Sigmoid colon (tissue), 7 donors: ENCODE data around the gene TMEM18. TPM values are rescaled to one million over a fixed set of nuclear protein-coding genes. Genes with fewer than 3 reads are reported as not detected.

Experiments
- DNase-seq: peaks from one replicate; pipeline ENCODE4 v3.0.0-alpha.2; 2019
- H3K27ac ChIP-seq, 4 donors: fragments of 200-600 bp; sonication (generic); one replicate each; pipeline ENCODE4 v1.5.1; 2016 to 2019; ENCODE audit warnings: mild to moderate bottlenecking in 1 of 4
- H3K27me3 ChIP-seq, 3 donors: fragments of 200-600 bp; sonication (generic); one replicate each; pipeline ENCODE4 v1.5.1; 2019; ENCODE audit warnings: mild to moderate bottlenecking in 1 of 3
- H3K36me3 ChIP-seq, 4 donors: fragments of 200-600 bp; sonication (generic); one replicate each; pipeline ENCODE4 v1.5.1; 2016 to 2019
- H3K4me1 ChIP-seq, 4 donors: fragments of 200-600 bp; sonication (generic); one replicate each; pipeline ENCODE4 v1.5.1; 2017 to 2019
- H3K4me3 ChIP-seq, 4 donors: fragments of 200-600 bp; sonication (generic); one replicate each; pipeline ENCODE4 v1.5.1; 2017 to 2019; ENCODE audit warnings: mild to moderate bottlenecking in 2 of 4, moderate library complexity in 1 of 4
- H3K9me3 ChIP-seq, 4 donors: fragments of 200-600 bp in 3 of 4; sonication (generic) in 3 of 4; one replicate each; pipeline versions ENCODE4 v1.5.1 to v1.6.1; 2013 to 2019
- EP300 ChIP-seq, 4 donors: sonication (generic); formaldehyde crosslinking; IDR thresholded peaks; one replicate each; pipeline ENCODE4 v1.6.1; 2017; ENCODE audit warnings: antibody characterized with exemption in 4 of 4
- POLR2A ChIP-seq, 2 donors: fragments of 450-650 bp; IDR thresholded peaks; one replicate each; pipeline ENCODE4 v1.6.1; 2016; ENCODE audit warnings: antibody characterized with exemption in 2 of 2, mild to moderate bottlenecking in 2 of 2, moderate library complexity in 2 of 2
- POLR2AphosphoS5 ChIP-seq, 4 donors: sonication (generic); formaldehyde crosslinking; IDR thresholded peaks; one replicate each; pipeline ENCODE4 v1.6.1; 2017; ENCODE audit warnings: antibody characterized with exemption in 4 of 4
- WGBS, 2 donors: extraction: QIAGEN DNeasy Blood & Tissue Kit; methylation state at CpG; one replicate each; pipeline ENCODE4 v1.1.7; 2013; 5-methylcytosine and 5-hydroxymethylcytosine counted together
- intact Hi-C: fragments of 100-400 bp; cut with DNase I; formaldehyde crosslinking; loops from one replicate; pipeline ENCODE4 v1.15.1; 2023
- polyA plus RNA-seq, 3 donors: library from polyadenylated mRNA; stranded (reverse); fragments of 200-250 nt; gene quantifications; one replicate each; pipeline ENCODE4 v1.2.3, GENCODE V29; 2013
- total RNA-seq, 4 donors: library from RNA; depleted of rRNA; stranded (reverse); fragments of >200 nt; gene quantifications; one replicate each; pipeline ENCODE4 v1.1.0, GENCODE V29; 2016
- TF ChIP-seq, protein P1 (sequence below), 4 experiments: fragments of 450-650 bp in 3 of 4; fragments of 200-600 bp in 1 of 4; IDR thresholded peaks; one replicate each; pipeline ENCODE4 v1.5.1; 2016 to 2019; ENCODE audit warnings: antibody characterized with exemption in 4 of 4, mild to moderate bottlenecking in 3 of 4, moderate library complexity in 2 of 4
- donor health status: healthy with polysubstance abuse.
- donor health status: Bipolar disorder and iron deficiency.
- donor health status: healthy.

Gene TMEM18
- total and polyA plus RNA-seq, 7 donors, result 10.6 to 26.8 (median 22.7) TPM

DNA sequence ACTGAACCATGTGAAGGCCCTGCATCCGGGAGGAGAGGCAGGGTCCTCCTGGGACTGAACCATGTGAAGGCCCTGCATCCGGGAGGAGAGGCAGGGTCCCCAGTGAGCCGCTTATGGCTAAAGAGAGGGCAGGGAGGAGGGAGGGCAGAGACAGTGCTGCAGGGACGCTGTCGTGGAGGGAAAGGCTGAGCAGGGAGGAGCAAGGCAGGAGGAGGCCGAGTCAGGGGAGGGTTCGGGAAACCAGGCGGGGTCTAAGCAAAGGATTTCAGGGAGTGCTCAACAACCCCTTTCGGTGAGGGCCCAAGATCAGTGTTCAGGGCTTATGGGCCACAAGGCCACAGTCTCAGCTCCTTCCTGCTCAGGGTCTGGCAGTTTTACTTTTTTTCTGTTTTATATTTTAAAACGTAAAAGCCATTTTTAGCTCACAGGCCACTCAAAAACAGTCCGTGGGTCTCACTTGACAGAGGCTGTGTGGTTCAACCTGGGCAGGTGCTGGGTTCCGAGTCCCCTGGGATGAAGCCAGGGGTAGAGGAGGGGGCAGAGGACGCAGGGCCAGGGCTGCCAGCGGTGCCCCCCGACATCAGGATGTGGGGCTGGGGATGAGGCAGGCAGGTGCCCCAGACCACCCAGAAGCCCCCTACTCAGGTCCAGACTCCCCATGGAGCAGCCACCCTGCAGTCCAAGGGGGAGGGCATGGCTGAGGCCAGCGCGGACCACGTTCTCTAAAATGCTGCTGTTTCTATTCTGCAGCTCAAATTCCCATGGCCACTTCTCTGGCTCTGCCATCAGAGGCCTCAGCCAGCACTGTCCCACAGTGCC lies 5.2 kb downstream of the TMEM18 start:
- no peaks in the 10 kb centered on the region for H3K9me3 ChIP-seq
- TF ChIP-seq, protein P1, sequence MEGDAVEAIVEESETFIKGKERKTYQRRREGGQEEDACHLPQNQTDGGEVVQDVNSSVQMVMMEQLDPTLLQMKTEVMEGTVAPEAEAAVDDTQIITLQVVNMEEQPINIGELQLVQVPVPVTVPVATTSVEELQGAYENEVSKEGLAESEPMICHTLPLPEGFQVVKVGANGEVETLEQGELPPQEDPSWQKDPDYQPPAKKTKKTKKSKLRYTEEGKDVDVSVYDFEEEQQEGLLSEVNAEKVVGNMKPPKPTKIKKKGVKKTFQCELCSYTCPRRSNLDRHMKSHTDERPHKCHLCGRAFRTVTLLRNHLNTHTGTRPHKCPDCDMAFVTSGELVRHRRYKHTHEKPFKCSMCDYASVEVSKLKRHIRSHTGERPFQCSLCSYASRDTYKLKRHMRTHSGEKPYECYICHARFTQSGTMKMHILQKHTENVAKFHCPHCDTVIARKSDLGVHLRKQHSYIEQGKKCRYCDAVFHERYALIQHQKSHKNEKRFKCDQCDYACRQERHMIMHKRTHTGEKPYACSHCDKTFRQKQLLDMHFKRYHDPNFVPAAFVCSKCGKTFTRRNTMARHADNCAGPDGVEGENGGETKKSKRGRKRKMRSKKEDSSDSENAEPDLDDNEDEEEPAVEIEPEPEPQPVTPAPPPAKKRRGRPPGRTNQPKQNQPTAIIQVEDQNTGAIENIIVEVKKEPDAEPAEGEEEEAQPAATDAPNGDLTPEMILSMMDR (IDR thresholded peaks at IDR 0.05), result no peak
- TF ChIP-seq EP300 (IDR thresholded peaks at IDR 0.05) (no peak), POLR2A (IDR thresholded peaks at IDR 0.05) (no peak), POLR2AphosphoS5 (IDR thresholded peaks at IDR 0.05) (no peak)
- H3K27ac ChIP-seq, result no peak overlapping the region
- peaks cover 9 to 54% (median 27%) of the 10 kb centered on the region in 4 donors for H3K36me3 ChIP-seq
- no peak for DNase-seq
- peaks cover 0 to 16% (median 11%) of the 10 kb centered on the region in 4 donors for H3K4me1 ChIP-seq
- intact Hi-C loops, result no loop called here
- 89 to 92% methylated on average over 18 of the region's 18 CpGs for WGBS, 2 donors
- no peaks in the 10 kb centered on the region for H3K27me3 ChIP-seq
- H3K4me3 ChIP-seq, result no peak overlapping the region

DNA sequence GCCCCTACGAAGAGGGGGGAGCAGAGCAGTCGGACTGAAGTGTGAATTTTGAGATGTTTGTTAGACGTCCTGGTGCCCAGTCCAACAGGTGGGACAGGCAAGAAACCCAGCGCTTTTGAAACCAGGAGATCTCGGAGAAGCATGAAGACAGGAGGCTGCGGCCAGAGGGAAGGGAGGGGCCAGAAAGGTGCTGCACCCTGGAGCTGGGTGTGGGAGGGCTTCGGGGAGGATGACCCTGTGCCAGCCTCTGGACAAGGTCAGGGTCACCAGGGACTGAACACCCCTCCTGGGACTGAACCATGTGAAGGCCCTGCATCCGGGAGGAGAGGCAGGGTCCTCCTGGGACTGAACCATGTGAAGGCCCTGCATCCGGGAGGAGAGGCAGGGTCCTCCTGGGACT lies 6.1 kb downstream of the TMEM18 start:
- Histone ChIP-seq H3K36me3 (peaks cover 9 to 61% (median 31%) of the 10 kb centered on the region in 4 donors), H3K27me3 (no peaks in the 10 kb centered on the region), H3K9me3 (no peaks in the 10 kb centered on the region), H3K27ac (no peak overlapping the region), H3K4me3 (no peak overlapping the region), H3K4me1 (peaks cover 0 to 12% (median 9%) of the 10 kb centered on the region in 4 donors)
- WGBS, 2 donors, result 81 to 92% methylated on average over 9 of the region's 9 CpGs
- no peak for DNase-seq
- intact Hi-C loops, result no loop called here
- TF ChIP-seq POLR2AphosphoS5 (IDR thresholded peaks at IDR 0.05), result no peak
- TF ChIP-seq, protein P1 (IDR thresholded peaks at IDR 0.05), result no peak
- TF ChIP-seq POLR2A (IDR thresholded peaks at IDR 0.05), result no peak
- TF ChIP-seq EP300 (IDR thresholded peaks at IDR 0.05), result no peak

DNA sequence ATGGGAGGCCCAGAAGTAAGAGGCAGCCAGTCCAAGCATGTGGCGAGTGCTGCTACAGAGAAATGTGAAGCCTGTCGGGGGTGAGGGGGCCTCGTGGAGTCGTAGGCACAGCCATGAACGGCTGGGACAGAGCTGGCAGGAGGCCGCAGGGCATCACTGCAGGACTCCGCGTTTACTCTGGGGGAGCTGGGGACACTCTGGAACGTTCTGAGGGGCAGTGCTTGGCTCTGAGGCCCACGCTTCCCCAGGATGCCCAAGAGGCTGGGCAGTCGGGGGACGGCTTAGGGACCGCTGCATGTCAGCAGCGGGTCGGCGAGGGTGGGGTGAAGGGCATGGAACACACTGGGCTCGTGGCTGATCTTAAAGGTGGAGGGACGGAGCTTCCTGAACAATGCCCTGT lies 6.6 kb downstream of the TMEM18 start:
- Histone ChIP-seq H3K36me3 (peaks cover 9 to 65% (median 34%) of the 10 kb centered on the region in 4 donors), H3K9me3 (peaks cover 0 to 3% (median 0%) of the 10 kb centered on the region in 4 donors), H3K4me3 (no peak overlapping the region), H3K27ac (no peak overlapping the region), H3K27me3 (no peaks in the 10 kb centered on the region), H3K4me1 (peaks cover 0 to 8% (median 4%) of the 10 kb centered on the region in 4 donors)
- intact Hi-C loops, result no loop called here
- TF ChIP-seq EP300 (IDR thresholded peaks at IDR 0.05) (no peak), POLR2AphosphoS5 (IDR thresholded peaks at IDR 0.05) (no peak), POLR2A (IDR thresholded peaks at IDR 0.05) (no peak)
- TF ChIP-seq, protein P1 (IDR thresholded peaks at IDR 0.05), result no peak
- DNase-seq, result no peak
- WGBS, 2 donors, result 94 to 96% methylated on average over 18 of the region's 18 CpGs

DNA sequence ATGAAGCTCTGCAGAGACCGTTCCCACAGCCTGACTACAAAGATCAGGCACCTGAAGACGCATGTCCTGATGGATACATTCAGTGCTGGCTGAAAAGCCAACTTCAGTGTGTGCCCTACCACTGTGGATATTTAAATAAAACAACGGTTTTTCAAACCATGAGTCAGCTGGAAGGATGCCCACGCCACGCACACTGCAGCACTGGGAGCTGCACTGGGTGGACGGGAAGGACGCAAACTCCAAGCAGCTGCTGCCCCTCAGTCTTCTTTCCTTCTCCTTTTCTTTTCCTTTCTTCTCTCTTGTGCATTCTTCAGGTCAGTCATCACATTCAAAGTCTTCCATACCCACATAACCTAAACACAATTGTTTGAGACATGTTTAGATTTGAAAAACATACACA lies 7.9 kb downstream of the TMEM18 start:
- intact Hi-C loops, result no loop called here
- Histone ChIP-seq H3K27ac (no peak overlapping the region), H3K4me3 (no peak overlapping the region), H3K36me3 (peaks cover 9 to 79% (median 37%) of the 10 kb centered on the region in 4 donors), H3K9me3 (peaks cover 0 to 6% (median 4%) of the 10 kb centered on the region in 4 donors), H3K27me3 (no peaks in the 10 kb centered on the region), H3K4me1 (peaks cover 0 to 5% (median 2%) of the 10 kb centered on the region in 4 donors)
- WGBS, 2 donors, result 82 to 92% methylated on average over 7 of the region's 7 CpGs
- DNase-seq, result no peak
- TF ChIP-seq, protein P1 (IDR thresholded peaks at IDR 0.05), result no peak
- TF ChIP-seq POLR2A (IDR thresholded peaks at IDR 0.05) (no peak), POLR2AphosphoS5 (IDR thresholded peaks at IDR 0.05) (no peak), EP300 (IDR thresholded peaks at IDR 0.05) (no peak)
